HG03060 (cell line): ENCODE measurements around the gene CARD19.

Source experiments
- ATAC-seq: cut with Tn5 transposase; IDR thresholded peaks from one replicate; pipeline ENCODE4 v1.9.1; 2021; ENCODE audit warnings: low read depth, moderate number of reproducible peaks; ENCODE audit not compliant: unreplicated experiment

CARD19 gene

GRCh38 chr9:93149361-93149760 lies 53.3 kb downstream of the CARD19 start:
- ATAC-seq, result no peak

GRCh38 chr9:93151097-93151784 lies 55.2 kb downstream of the CARD19 start:
- no peak for ATAC-seq

DNA sequence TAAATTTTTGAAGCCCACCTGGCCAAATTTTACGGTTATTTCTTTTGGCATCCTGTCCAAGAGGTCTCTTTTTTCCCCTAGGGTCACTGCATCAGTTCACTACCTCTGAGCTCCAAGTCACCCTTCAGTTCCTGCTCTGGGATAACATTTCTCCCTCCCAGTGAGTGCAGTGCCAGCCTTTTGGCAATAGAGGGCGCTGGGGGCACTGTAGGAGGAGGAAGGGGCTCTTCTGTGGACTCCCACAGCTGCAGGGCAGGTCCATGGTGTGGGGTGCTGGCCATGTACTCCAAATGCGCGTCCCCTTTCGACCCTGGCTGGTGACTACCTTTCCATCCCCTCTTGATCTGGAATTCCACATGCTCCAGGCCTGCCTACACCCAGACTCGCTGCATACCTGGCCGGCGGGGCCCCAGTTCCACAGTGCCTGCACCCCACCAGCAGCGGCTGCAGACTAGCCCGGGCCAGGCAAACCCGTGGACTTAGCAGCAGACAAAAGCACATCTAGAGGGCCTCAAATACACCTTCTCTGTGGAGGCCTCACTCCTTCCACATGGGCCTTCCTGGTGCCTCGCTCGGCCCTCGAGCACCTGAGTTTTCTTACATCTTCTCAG lies 58.4 kb downstream of the CARD19 start:
- no peak for ATAC-seq

DNA sequence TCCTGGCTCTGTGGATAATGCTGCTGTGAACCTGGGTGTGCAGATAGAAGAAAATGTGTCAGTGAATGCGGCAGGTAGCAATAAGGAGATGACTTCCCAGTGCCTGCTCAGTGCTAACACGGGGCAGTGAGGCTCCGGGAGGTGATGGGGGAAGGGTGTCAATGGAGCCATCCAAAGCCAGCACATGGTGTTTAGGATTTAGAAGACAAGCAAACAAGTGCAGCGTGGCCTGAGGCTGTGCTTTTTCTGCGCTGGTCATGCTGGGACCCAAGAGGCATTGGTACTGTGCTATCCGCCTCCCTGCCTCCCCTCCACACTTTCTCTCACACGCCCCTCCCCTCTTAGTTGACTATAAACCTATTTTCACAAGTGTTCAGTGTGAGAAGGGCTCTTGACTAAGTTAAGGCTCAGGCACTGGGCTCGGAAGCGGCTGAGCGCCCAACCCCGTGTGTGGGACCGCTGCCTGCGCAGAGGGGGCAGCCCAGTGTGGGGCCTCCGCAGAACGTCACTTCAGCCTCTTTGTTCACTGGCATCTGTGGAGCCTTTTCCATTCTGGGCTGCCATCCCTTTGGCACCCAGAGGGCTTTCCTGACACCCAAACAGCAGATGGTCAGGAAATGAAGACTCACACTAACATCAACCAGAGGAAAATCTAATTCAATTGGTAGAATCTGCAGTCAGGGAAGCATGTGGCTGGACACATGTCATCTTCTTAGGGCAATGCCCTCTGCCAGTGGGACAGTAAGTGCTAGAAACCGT lies 59.9 kb downstream of the CARD19 start:
- no peak for ATAC-seq

DNA sequence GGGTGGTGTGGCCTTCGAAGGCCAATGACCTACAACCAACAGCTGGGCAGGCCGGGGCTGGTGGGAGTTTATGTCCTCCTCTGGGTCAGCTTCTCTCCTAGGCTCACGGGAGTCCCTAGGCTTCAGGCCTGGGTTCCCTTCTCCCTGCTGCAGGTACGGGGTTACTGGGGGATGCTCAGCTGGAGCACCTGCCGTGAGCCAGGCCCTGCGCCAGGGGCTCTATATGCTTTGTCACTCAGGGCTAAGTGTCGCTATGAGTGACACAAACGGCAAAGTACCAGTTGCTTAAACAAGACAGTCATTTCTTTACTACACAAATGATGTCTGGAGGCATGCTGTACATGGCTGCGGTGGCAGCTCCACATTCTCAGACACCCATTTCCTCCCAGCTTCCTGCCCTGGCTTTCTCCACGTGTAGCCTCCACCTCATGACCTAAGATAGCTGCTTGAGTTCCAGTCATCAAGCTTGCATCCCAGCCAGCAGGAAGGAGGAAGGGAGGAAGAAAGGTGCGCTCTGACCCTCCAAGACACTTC lies 60.5 kb downstream of the CARD19 start:
- no peak for ATAC-seq

DNA sequence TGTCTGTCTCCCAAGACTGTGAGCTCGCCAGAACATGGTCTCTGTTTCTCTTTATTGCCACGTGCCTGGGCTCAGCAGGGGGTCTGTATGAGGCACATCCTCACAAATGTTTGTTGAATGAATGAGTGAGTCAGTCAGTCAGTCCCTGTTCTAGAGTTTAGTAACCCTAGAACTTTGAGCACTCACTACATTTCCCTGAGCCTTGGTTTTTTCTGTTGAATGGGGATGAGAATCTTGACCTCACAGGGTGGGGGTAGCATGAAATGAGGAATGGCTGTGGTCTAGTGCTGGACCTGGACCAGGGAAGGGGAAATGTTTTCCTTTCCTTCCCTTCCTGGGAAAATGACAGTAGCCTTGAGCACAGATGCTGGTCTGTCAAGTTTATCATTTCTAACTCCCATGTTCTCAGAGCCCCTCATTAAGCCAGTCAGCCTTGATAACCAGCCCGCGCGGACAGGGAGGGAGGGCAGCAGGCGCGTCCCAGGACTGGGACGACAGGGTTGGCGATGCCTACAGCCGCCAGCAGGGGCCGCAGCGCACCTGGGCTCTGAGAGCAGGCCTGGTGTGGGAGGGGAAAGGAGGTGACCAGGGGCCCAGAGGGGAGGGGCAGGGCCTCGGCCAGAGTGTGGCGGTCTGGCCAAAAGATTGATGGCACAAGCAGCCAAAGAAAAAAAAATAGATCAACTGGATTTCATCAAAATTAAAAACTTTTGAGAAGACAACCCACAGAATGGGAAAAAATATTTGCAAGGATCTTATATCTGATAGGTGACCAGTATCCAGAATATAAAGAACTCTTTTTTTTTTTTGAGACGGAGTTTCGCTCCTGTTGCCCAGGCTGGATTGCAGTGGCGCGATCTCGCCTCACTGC lies 63.8 kb downstream of the CARD19 start:
- no peak for ATAC-seq

DNA sequence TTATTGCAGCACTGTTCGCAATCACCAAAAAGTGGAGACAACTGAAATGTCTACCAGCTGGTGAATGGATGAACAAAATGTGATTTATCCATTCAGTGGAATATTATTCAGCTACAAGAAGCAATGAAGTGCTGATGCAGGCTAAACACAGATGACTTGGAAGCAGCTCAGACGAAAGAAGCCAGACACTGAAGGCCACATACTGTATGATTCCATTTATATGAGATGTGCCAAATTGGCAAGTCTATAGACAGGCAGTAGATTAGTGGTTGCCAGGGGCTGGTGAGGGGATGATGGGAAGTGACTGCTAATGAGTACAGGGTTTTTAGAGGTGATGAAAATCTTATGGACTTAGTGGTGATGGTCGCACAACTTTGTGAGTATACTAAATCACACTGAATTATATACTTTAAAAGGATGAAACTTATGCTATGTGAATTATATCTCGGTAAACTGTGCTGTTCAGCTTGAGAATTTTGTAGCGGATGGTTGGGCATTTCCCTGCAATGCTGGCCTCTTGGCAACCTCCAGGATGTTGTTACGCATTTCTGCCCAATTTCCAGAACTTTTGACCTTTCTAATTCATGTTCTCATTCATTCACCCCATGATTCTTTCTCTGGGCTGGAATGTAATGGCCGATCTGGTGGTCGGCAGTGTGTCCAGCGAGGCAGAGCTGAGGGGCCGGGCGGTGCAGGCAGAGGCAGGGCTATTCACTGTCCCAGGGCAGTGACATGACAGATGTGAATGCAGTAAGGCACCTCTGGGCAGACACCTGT lies 66.0 kb downstream of the CARD19 start:
- ATAC-seq, result no peak
